Measurements from ENCODE around the gene SCT.
A peak's percentile ranks its signal among the peaks of the same experiment; 100 is the strongest.
"Not testable (repeated sequence)": the region's sequence is repeated elsewhere in the genome, so short reads cannot be mapped to it uniquely, and the experiment has no call there.

Gene SCT, protein sequence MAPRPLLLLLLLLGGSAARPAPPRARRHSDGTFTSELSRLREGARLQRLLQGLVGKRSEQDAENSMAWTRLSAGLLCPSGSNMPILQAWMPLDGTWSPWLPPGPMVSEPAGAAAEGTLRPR

GRCh38 chr11:626475-627307 lies at the start of gene SCT:
TSS of gene SCT (minus strand) at chr11:627181. CDS start at chr11:627143, 38 bp downstream.
- DNase-seq = no peak

DNA sequence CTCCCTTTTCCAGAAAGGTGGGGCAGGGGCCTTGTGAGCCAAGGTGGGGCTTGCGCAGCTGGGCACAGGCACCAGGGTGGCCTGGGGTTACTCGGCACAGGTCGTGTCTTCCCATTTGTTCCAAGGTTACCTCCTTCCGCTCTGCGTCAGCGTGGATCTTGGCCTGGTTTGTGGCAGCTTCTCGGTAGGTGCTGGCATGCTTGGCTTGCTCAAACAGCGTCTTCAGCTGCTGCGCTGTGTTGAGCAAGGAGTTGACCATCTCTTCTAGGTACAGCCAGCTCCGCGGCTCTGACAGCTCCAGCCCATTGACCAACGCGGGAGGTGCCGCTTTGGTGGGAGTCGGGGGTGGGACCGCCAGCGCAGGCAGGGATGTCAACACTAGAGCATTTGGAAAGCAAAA lies 47.4 kb upstream of the SCT start:
- no peak for DNase-seq

- DNase-seq = no peak
Measured at GRCh38 chr11:673866-674265, 46.9 kb upstream of the SCT start.

GRCh38 chr11:665704-666281 lies 38.8 kb upstream of the SCT start:
- DNase-seq = peak; percentile 41

GRCh38 chr11:665062-665703 lies 38.2 kb upstream of the SCT start:
- DNase-seq = no peak

- peak; percentile 17 for DNase-seq
Measured at GRCh38 chr11:662689-663274, 35.8 kb upstream of the SCT start.

GRCh38 chr11:660681-661444 lies 33.9 kb upstream of the SCT start:
- no peak for DNase-seq

DNA sequence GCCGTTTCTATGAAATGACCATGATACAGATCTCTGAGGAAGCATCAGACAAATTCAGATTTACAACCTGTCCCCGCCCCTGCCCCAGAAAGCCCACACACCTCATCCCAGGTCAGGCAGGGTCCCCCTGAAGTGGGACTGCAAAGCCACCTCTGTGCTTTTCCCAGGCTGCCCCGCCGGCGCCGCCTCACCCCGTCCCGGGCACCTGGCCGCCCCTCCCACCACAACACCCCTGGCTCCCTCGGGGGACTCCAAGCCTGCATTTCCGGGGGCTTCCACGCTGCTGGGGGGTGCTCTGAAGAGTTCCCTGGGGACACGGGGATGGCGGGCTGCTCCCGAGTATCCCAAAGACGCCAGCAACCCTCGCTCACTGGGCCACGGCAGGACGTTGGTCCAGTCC lies 33.3 kb upstream of the SCT start:
- no peak for DNase-seq

GRCh38 chr11:659532-660085 lies 32.6 kb upstream of the SCT start:
- no peak for DNase-seq

DNA sequence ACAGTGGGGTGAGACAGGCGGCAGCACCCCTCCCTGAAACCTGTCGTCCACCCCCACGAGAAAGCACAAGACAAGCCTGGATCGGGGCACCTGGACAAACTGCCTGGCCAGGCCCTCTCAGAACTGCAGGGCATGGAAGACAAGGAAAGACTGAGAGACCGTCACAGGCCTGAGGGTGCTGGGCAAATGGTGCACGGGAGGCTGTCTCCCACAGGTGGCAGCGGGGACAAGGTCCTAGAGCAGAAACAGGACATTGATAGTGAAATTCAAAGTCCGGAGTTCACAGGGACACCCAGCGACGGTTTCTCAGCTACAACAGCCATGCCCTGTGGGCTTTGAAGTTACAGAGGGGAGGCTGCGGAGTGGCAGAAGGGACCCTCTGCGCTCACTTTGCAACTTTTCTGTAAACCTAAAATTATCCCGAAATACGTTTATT lies 30.7 kb upstream of the SCT start:
- DNase-seq = no peak

DNA sequence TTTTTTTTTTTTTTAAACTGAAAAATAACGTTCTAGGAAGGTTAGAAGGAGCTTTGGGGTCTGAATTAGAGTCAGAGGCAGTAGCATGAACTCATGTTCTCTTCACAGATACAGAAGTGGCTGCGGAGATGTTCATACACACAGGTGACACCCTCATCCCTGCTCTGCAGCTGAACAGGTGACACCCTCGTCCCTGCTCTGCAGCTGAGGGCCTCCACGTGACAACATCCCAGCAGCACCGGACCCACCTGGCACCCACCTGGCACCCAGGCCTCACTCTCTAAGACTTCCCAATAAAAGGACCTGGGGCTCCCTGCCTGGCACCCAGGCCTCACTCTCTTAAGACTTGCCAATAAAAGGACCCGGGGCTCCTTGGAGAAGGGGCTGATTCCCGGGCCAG lies 29.9 kb upstream of the SCT start:
- no peak for DNase-seq

DNA sequence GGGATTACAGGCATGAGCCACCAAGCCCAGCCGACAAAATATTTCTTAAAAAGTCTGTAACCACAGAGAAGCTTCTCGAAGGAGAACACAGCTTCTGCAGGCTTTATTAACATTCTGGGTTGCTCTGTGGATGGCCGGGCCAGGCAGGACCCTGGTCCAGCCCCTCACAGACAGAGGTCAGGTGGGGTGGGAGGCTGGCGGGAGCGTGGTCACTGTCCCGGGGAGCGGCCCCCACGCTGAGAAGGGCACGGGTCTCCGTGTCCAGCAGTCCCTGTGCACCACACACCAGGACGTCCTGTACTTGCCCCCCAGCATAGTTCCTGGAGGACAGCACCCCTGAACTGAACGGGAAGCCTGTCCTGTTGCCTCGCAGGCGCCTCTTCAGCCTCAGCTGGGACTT lies 29.4 kb upstream of the SCT start:
- DNase-seq = no peak

DNA sequence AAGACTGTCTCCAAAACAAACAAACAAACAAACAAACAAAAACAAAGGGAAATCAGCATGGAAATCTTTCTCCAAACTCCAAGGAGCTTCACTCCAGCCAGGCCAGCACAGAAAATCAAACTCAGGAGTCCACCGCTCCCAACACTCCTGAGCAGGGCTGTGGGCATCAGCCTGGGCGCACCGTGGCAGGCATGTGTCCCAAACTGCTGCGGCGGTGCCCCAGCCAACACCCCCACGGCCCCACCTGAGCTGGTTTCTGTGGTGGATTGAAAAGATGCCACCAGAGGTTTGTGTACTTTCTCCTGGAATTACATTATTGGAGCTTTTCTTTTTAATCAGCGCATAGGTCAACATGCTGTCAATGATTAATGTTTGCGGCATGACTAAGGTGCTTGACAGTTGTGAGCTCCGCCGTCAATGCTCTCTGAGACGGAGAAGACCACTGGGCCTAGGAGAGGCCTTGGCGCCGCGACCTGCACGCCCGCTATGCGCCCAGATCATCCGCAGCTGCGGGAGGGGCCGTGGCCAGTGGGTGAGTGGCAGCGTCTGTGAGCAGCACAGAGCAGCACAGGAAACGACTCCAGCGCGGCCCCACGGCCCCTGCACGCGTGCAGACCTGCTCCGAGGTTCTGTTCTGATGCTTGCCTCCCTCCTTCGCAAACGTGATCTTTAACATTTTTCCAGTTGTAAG lies 28.2 kb upstream of the SCT start:
- DNase-seq = no peak

DNA sequence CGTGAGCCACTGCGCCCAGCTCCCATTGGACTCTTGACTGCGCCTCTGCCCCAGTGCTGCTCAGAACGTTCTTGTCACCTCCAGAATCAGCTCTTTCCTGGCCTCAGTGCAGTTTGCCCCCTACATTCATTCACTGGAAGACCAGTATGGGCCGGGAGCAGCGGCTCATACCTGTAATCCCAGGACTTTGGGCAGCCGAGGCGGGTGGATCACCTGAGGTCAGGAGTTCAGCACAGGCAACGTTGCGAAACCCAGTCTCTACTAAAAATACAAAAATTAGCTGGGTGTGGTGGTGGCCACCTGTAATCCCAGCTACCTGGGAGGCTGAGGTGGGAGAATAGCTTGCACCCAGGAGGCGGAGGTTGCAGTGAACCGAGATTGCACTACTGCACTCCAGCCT lies 27.5 kb upstream of the SCT start:
- not testable (repeated sequence) for DNase-seq

- DNase-seq = no peak
Measured at GRCh38 chr11:653837-654236, 26.9 kb upstream of the SCT start.

GRCh38 chr11:653136-653535 lies 26.2 kb upstream of the SCT start:
- not testable (repeated sequence) for DNase-seq

GRCh38 chr11:650482-650881 lies 23.5 kb upstream of the SCT start:
- DNase-seq = no peak

- not testable (repeated sequence) for DNase-seq
Measured at GRCh38 chr11:647672-648158, 20.7 kb upstream of the SCT start.

GRCh38 chr11:646214-646613 lies 19.2 kb upstream of the SCT start:
- DNase-seq = no peak

DNA sequence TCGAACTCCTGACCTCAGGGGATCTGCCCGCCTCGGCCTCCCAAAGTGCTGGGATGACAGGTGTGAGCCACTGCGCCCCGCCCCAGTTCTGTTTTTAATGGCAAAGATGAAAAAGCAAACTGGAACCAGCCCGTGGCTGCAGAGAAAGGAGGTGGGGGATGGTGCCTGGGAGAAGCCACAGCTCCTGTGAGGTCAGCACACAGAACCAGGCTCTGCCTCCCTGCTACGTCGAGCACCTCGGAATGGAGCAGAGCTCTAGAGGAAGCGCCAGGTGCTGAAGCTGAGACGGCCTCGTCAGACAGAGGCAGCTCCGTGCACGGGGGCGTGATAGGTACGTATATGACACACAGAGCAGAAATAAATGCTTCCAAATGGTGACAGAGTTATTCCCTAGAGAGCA lies 18.6 kb upstream of the SCT start:
- DNase-seq = no peak
